Measurements from ENCODE around the gene MYCBP2. TPM values are rescaled to one million over a fixed set of nuclear protein-coding genes. Genes with fewer than 3 reads are reported as not detected.

Gene MYCBP2
- total RNA-seq, 1 donor from 2014 or later, result 71.3 TPM

DNA sequence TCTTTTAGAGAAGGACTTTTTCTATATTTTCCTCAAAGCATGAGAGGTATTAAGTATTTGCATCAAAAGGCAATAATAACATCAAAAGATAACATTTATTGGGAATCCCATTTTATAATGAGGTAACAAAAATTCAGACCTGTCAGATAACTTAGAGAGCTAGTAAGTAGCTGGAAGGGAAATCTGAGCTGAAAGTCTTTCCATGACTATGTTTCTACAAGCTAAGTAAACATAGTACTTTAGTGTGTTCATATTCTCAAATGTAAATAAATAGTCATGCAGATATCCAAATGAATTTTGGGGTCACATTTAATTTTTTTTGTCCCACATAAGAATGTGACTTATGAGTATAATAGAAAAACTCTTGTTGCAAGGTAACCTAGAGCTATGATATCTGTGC lies 212.6 kb downstream of the MYCBP2 start:
- no peak for DNase-seq (ENCODE audit: low read depth)

- DNase-seq (ENCODE audit: low read depth), result peak; percentile 6
Observed at GRCh38 chr13:77113496-77113895, 213.4 kb downstream of the MYCBP2 start.

- no peak for DNase-seq (ENCODE audit: low read depth)
Observed at GRCh38 chr13:77105051-77105450, 221.8 kb downstream of the MYCBP2 start.

DNA sequence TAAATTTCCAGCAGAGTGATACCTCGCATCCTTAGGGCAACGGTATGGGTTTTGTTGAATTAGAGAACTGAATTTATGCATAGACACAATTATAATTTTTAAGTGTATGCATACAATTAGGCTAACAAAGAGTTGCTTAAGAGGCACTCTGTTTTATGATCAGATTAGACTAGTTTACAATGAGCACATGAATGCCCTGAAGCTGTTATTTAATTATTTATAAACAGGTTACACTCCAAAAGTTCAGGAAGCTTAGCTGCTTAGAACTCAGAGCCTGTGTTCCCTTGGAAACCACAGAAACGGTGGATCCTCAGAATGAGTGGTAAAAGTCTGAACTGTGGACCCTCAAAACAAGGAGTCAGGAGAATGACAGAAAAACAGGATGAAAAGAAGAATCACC lies 227.5 kb downstream of the MYCBP2 start:
- DNase-seq (ENCODE audit: low read depth), result no peak

DNA sequence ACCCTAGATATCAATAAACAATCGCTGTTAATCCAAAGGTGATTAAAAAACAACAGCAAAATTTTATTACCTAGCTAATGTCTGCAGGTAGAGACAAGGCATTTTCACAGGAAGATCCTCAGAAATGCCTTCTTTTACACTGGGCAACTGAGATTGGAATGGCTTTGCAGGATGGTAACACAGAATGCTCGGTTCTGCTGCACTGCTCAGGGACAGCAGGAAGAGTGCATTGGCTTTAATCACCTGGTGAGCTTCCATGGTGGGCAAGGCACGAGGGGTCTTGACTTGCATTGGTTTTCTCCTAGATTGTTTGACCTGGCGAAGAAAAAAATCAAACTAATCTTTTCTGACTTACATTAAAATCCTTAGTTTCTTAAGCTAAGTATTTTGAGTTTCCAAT lies 231.6 kb downstream of the MYCBP2 start:
- no peak for DNase-seq (ENCODE audit: low read depth)

GRCh38 chr13:77094773-77095172 lies 232.1 kb downstream of the MYCBP2 start:
- DNase-seq (ENCODE audit: low read depth), result no peak

- DNase-seq (ENCODE audit: low read depth), result no peak
Observed at GRCh38 chr13:77093735-77094134, 233.2 kb downstream of the MYCBP2 start.

- no peak for DNase-seq (ENCODE audit: low read depth)
Observed at GRCh38 chr13:77084755-77085154, 242.1 kb downstream of the MYCBP2 start.

DNA sequence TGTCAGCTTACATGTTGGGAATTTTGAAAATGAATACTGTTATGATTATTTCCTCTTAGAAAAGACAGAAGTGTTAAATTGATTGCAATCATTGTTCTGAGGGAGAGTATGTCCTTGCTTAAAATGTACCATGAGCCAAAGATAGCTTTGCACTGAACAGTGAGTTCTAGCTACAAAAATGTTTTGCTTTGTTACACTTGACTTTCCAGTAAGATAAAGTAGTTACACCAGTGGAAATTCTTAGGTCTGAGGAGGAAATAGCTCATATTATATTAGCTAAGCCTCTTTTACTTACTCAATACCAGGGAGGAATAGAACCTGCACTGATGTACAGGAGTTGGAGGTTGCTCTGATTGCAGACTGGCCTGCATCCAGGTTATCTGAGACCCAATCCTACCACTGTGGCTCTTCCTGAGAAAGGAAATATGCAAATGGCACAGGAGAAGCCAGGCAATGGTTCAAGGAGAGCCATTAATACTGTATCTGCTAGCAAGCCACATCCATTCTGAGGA lies 246.9 kb downstream of the MYCBP2 start:
- no peak for DNase-seq (ENCODE audit: low read depth)

GRCh38 chr13:77067519-77067918 lies 259.4 kb downstream of the MYCBP2 start:
- DNase-seq (ENCODE audit: low read depth), result peak; percentile 19

- no peak for DNase-seq (ENCODE audit: low read depth)
Observed at GRCh38 chr13:77065461-77066147, 261.3 kb downstream of the MYCBP2 start.

DNA sequence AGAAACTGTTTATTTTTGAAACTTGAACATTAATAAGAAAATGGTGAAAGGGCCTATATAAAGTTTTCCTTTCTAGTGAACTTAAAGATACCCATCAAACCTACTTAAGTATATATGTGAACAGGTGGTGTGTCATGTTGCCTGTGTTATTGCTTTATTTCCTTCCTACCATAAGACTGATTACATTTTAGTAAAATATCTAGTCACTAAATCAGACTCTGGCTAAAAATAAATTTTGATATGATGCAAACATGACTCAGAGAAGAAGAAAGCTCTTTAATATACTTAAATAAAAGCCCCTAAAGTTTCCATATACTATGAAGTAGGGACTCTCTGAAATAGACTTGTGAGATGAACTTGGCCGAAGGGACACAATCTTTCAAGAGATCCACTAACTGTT lies 264.8 kb downstream of the MYCBP2 start:
- DNase-seq (ENCODE audit: low read depth), result no peak

- DNase-seq (ENCODE audit: low read depth), result peak; percentile 5
Observed at GRCh38 chr13:77061362-77061761, 265.5 kb downstream of the MYCBP2 start.

GRCh38 chr13:77056886-77057285 lies 270.0 kb downstream of the MYCBP2 start:
- DNase-seq (ENCODE audit: low read depth), result no peak

DNA sequence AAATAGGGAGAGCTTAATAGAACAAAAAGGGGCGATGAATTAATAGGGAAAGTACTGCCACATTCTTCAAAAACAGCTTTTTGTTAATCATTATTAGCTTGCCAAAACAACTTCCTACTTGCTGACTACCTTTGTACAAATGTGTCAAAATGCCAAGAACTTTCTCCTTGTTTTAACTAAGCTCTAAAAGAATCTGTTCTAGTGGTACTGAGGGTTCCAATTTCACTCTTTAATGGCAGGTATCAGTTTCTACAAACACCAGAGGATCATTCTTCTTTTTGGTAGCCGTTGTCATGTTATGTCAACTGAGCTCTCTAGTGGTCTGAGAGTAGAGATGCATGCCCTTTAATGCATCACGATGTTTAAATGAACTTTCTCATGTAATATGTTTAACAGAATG lies 270.5 kb downstream of the MYCBP2 start:
- DNase-seq (ENCODE audit: low read depth), result peak; percentile 7

- no peak for DNase-seq (ENCODE audit: low read depth)
Observed at GRCh38 chr13:77055158-77055557, 271.7 kb downstream of the MYCBP2 start.

- DNase-seq (ENCODE audit: low read depth), result no peak
Observed at GRCh38 chr13:77053192-77053591, 273.7 kb downstream of the MYCBP2 start.

DNA sequence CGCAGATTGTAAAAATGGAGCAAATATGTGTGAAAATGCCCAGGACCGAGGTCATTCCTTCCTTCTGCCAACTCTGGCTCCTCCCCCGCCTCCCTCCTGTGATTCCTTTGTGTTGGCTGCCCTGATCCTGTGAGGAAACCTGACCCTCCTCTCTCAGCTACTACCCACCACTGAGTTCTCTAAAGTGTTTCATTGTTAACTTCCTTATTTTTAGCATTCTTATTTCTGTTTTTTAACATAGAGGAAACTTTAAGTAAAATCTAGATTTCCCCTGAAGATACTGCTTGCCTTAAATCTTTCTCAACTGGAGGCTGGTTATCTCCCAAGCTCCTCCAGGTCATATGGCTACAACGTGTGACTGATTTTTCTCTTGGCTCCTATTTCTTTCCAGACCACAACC lies 278.2 kb downstream of the MYCBP2 start:
- peak; percentile 11 for DNase-seq (ENCODE audit: low read depth)

- DNase-seq (ENCODE audit: low read depth), result no peak
Observed at GRCh38 chr13:77047649-77048343, 279.1 kb downstream of the MYCBP2 start.

DNA sequence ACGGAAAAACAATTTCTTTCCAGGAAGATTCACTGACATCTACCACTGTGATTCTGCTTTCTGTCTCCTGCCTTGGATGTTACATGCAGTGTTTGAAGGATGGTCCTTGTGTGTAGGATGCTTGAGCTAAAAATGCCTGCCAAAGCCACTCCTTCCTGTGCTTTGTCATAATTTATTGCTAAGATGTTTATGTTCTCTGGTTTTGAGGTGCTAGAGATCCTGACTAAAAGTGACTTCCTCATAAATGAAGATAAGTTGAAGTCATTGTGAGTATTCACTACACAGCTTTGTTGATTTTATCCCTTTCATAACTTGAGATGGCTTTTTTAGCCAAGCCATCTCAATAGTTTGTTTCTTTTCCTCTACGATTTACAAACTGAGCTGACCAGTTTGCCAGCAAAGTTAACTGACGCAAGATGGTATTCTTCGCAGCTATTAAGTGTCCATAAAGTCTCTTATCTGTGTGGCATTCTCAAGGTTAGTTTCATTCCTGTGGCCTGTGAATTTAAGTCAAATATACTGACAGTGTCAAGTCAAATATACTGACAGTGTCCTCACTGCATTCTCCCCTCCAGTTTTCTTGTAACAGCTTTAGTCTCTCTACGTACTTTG lies 284.2 kb downstream of the MYCBP2 start:
- no peak for DNase-seq (ENCODE audit: low read depth)

DNA sequence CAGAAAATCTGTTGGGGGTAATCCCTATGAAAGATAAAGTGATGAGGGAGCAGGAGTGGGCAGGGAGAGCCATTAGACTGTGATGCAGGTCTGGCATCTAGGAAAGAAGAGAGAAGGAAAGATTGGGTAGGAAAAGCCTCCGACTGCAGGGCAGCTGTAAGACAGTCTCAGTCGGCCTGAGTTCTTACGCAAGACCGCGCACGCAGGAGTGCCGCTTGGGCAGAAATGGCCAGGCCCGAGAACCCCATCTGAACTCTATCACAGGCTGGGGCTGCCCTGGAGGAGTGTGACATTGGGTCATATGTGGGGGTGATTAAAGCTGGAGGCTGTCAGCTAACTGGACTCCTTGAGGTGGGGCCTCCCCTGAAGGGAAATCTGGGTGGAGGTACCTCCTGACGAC lies 286.1 kb downstream of the MYCBP2 start:
- no peak for DNase-seq (ENCODE audit: low read depth)

DNA sequence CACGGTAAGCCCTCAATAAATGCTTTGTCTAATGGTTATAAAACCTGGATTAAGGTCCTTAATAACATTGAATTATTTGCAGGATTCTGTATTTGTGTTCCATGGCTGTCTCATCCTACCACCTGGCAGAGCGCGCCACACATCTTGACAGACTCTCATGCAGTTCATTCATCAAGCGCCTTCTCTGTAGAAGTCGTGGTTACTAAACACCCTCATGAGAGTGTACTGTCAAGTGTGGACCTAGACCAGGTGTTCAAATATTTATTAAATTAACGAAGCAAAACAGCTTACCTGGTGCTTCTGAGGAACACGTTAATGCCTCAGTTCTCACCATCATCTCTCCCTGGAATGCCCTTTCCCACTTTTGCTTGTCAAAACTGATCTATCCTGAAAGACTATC lies 286.8 kb downstream of the MYCBP2 start:
- no peak for DNase-seq (ENCODE audit: low read depth)

Measured in myocyte (in vitro differentiated cells).